Measurements from ENCODE around the gene ADAMTSL3.

Gene ADAMTSL3

GRCh38 chr15:83917432-83917831 is 263.5 kb downstream of the ADAMTSL3 start:
- TF ChIP-seq CTCF (IDR thresholded peaks at IDR 0.05; ENCODE audit: borderline replicate concordance, control extremely low read depth, extremely low read depth, insufficient read depth, missing control alignments), result no peak
- in situ Hi-C loops (cut with MboI; ENCODE audit: low sequenced_read_pairs, unreplicated experiment), result no loop called here
- no peak for DNase-seq (ENCODE audit: low spot score)

GRCh38 chr15:83918011-83918410 is 264.1 kb downstream of the ADAMTSL3 start:
- no peak for DNase-seq (ENCODE audit: low spot score)
- TF ChIP-seq CTCF (IDR thresholded peaks at IDR 0.05; ENCODE audit: borderline replicate concordance, control extremely low read depth, extremely low read depth, insufficient read depth, missing control alignments), result no peak
- in situ Hi-C loops (cut with MboI; ENCODE audit: low sequenced_read_pairs, unreplicated experiment), result no loop called here

- TF ChIP-seq CTCF (IDR thresholded peaks at IDR 0.05; ENCODE audit: borderline replicate concordance, control extremely low read depth, extremely low read depth, insufficient read depth, missing control alignments), result no peak
- in situ Hi-C loops (cut with MboI; ENCODE audit: low sequenced_read_pairs, unreplicated experiment), result no loop called here
- peak; percentile 46 for DNase-seq (ENCODE audit: low spot score)
Observed at GRCh38 chr15:83919319-83919830, 265.5 kb downstream of the ADAMTSL3 start.

- TF ChIP-seq CTCF (IDR thresholded peaks at IDR 0.05; ENCODE audit: borderline replicate concordance, control extremely low read depth, extremely low read depth, insufficient read depth, missing control alignments), result no peak
- in situ Hi-C loops (cut with MboI; ENCODE audit: low sequenced_read_pairs, unreplicated experiment), result no loop called here
- no peak for DNase-seq (ENCODE audit: low spot score)
Observed at GRCh38 chr15:83919978-83920510, 266.1 kb downstream of the ADAMTSL3 start.

- no peak for DNase-seq (ENCODE audit: low spot score)
- TF ChIP-seq CTCF (IDR thresholded peaks at IDR 0.05; ENCODE audit: borderline replicate concordance, control extremely low read depth, extremely low read depth, insufficient read depth, missing control alignments), result no peak
- in situ Hi-C loops (cut with MboI; ENCODE audit: low sequenced_read_pairs, unreplicated experiment), result no loop called here
Observed at GRCh38 chr15:83922649-83923294, 268.8 kb downstream of the ADAMTSL3 start.

GRCh38 chr15:83926116-83926515 is 272.2 kb downstream of the ADAMTSL3 start:
- TF ChIP-seq CTCF (IDR thresholded peaks at IDR 0.05; ENCODE audit: borderline replicate concordance, control extremely low read depth, extremely low read depth, insufficient read depth, missing control alignments), result no peak
- no peak for DNase-seq (ENCODE audit: low spot score)
- in situ Hi-C loops (cut with MboI; ENCODE audit: low sequenced_read_pairs, unreplicated experiment), result no loop called here

All from GM13976 (cell line).